K562 (cell line): Measurements from ENCODE around the gene HYAL3. TPM values are rescaled to one million over a fixed set of nuclear protein-coding genes. Genes with fewer than 3 reads are reported as not detected.

ENCODE experiments used
- ATAC-seq: fragments of 200-7000 bp; cut with Tn5 transposase; 3 replicates; pipeline ENCODE4 v1.9.1; 2020; ENCODE audit warnings: moderate library complexity
- BruUV-seq: library from RNA; stranded (reverse); fragments of 400-500 nt; replicated peaks from 2 replicates; lab custom pipeline; 2021; lab: Mats Ljungman, UMichigan
- CTCF ChIA-PET: fragments of 300-600 bp; formaldehyde crosslinking; extraction: SDS; loops from one replicate; lab custom pipeline; 2021; ENCODE audit warnings: low intra/inter-chr PET ratio; lab: Yijun Ruan, JAX
- POLR2A ChIA-PET: fragments of 300-600, 350-650 bp; sonication (Branson Sonifier 250); formaldehyde crosslinking; extraction: SDS; loops from one replicate; lab custom pipeline; 2021; ENCODE audit warnings: antibody characterized with exemption, inconsistent platforms; lab: Yijun Ruan, JAX
- DNase-seq, 4 experiments: peaks; one replicate each; pipeline versions ENCODE4 v3.0.0 to v3.0.0-alpha.2; 2011 to 2018; ENCODE audit warnings: low spot score in 3 of 4, mixed read lengths in 3 of 4; ENCODE audit errors: extremely low read depth in 1 of 4
- FAIRE-seq: peaks from 2 replicates; lab custom pipeline; 2011; peaks lifted over from hg19 to GRCh38; lab: Jason Lieb, UNC
- H2AFZ ChIP-seq: 2 replicates; pipeline ENCODE4 v1.6.0; 2011; ENCODE audit warnings: low read depth, low read length, control low read depth, inconsistent platforms
- H3K27ac ChIP-seq: fragments of 200-600 bp; 3 replicates; pipeline ENCODE4 v1.8.0; 2011; ENCODE audit warnings: low read depth, mild to moderate bottlenecking, control low read depth, inconsistent platforms, low read length, moderate library complexity, mixed read lengths; ENCODE audit errors: extremely low read depth
- H3K27me3 ChIP-seq, 2 experiments: fragments of 300-600 bp in 1 of 2; 2 replicates in 1 of 2; 3 replicates in 1 of 2; pipeline versions ENCODE4 v1.6.0 to v1.8.0; 2011; ENCODE audit warnings: inconsistent platforms in 2 of 2, low read length in 2 of 2, mild to moderate bottlenecking in 1 of 2, mixed read lengths in 1 of 2, moderate library complexity in 1 of 2; ENCODE audit not compliant: control insufficient read depth in 2 of 2, insufficient read depth in 2 of 2
- H3K36me3 ChIP-seq: fragments of 300-600 bp; 3 replicates; pipeline ENCODE4 v1.8.0; 2011; ENCODE audit warnings: mild to moderate bottlenecking, low read length, inconsistent platforms; ENCODE audit not compliant: control insufficient read depth, insufficient read depth
- H3K4me1 ChIP-seq, 2 experiments: fragments of 200-600 bp in 1 of 2; replicated peaks in 1 of 2; 2 replicates in 1 of 2; 3 replicates in 1 of 2; pipeline versions ENCODE4 v1.5.1 to v1.8.0; 2011; ENCODE audit warnings: inconsistent platforms in 2 of 2, low read length in 2 of 2, mild to moderate bottlenecking in 1 of 2, mixed read lengths in 1 of 2, moderate library complexity in 1 of 2; ENCODE audit not compliant: control insufficient read depth in 2 of 2, insufficient read depth in 2 of 2
- H3K4me2 ChIP-seq: 2 replicates; pipeline ENCODE4 v1.6.1; 2011; ENCODE audit warnings: low read length, control low read depth, inconsistent platforms, mixed read lengths; ENCODE audit not compliant: insufficient read depth
- H3K4me3 ChIP-seq: fragments of 200-600 bp; sonication (generic), shearing (Covaris generic); 2 replicates; pipeline ENCODE4 v1.5.1; 2016; ENCODE audit warnings: control low read depth, inconsistent platforms
- H3K79me2 ChIP-seq: fragments of 200-600 bp; 3 replicates; pipeline ENCODE4 v1.8.0; 2011; ENCODE audit warnings: low read length, inconsistent platforms; ENCODE audit not compliant: control insufficient read depth, insufficient read depth
- H3K9ac ChIP-seq, 2 experiments: 2 replicates each; pipeline versions ENCODE4 v1.6.0 to v1.6.1; 2011; ENCODE audit warnings: low read depth in 2 of 2, low read length in 2 of 2, control low read depth in 1 of 2, inconsistent platforms in 1 of 2, mild to moderate bottlenecking in 1 of 2, mixed read lengths in 1 of 2; ENCODE audit not compliant: insufficient read depth in 1 of 2
- H3K9me1 ChIP-seq: one replicate; pipeline ENCODE4 v1.6.0; 2011; ENCODE audit warnings: inconsistent platforms, mild to moderate bottlenecking, low read length, moderate library complexity; ENCODE audit not compliant: control insufficient read depth, insufficient read depth
- H3K9me3 ChIP-seq: replicated peaks from 2 replicates; pipeline ENCODE4 v1.5.1; 2011; ENCODE audit warnings: low read depth, low read length, inconsistent platforms; ENCODE audit not compliant: control insufficient read depth, insufficient read depth
- H4K20me1 ChIP-seq: replicated peaks from 2 replicates; pipeline ENCODE4 v1.6.1; 2011; ENCODE audit warnings: low read length, inconsistent platforms, mixed read lengths; ENCODE audit not compliant: control insufficient read depth, insufficient read depth
- BHLHE40 ChIP-seq: IDR thresholded peaks from 2 replicates; pipeline ENCODE4 v1.6.1; 2011; ENCODE audit warnings: low read length, improper control_type of control experiment
- GABPA ChIP-seq: fragments of 200-800 bp; sonication (Bioruptor generic); conservative IDR thresholded peaks from 2 replicates; pipeline ENCODE4 v1.6.1; 2016; ENCODE audit warnings: low read depth, missing genetic modification characterization, missing compliant biosample characterization
- GATAD2B ChIP-seq: fragments of 450-650 bp; IDR thresholded peaks from 2 replicates; pipeline ENCODE4 v1.6.1; 2017; ENCODE audit warnings: mild to moderate bottlenecking, borderline replicate concordance
- KLF13 ChIP-seq: fragments of 450-650 bp; IDR thresholded peaks from 2 replicates; pipeline ENCODE4 v1.6.1; 2016; ENCODE audit warnings: missing genetic modification characterization, low read depth, mild to moderate bottlenecking, missing compliant biosample characterization, moderate library complexity, borderline replicate concordance
- MEIS2 ChIP-seq: fragments of 450-650 bp; IDR thresholded peaks from 2 replicates; pipeline ENCODE4 v1.6.1; 2014; ENCODE audit warnings: mild to moderate bottlenecking; ENCODE audit not compliant: partially characterized antibody
- SMAD1 ChIP-seq: fragments of 150-350 bp; IDR thresholded peaks from 2 replicates; pipeline ENCODE4 v1.6.1; 2014; ENCODE audit warnings: low read length, low read depth; ENCODE audit not compliant: partially characterized antibody
- STAT5B ChIP-seq: fragments of 250-450 bp; sonication (Bioruptor Pico); IDR thresholded peaks from 2 replicates; pipeline ENCODE4 v1.8.0; 2021; ENCODE audit warnings: mild to moderate bottlenecking, inconsistent platforms
- TRIM28 ChIP-seq: fragments of 450-650 bp; IDR thresholded peaks from 2 replicates; pipeline ENCODE4 v1.6.1; 2017
- ZBTB1 ChIP-seq: sonication (generic); formaldehyde crosslinking; IDR thresholded peaks from 2 replicates; pipeline ENCODE4 v1.8.1; 2023; ENCODE audit warnings: missing genetic modification reagents, low read depth, mild to moderate bottlenecking, borderline replicate concordance
- WGBS: fragments of 100-300 bp; shearing (Covaris generic); methylation state at CpG from one replicate; pipeline ENCODE4 v1.1.6; 2016; ENCODE audit warnings: low coverage, mixed read lengths; ENCODE audit not compliant: insufficient coverage; ENCODE audit errors: missing lambda C conversion rate; 5-methylcytosine and 5-hydroxymethylcytosine counted together
- in situ Hi-C: fragments of 300-500 bp; cut with MboI; formaldehyde crosslinking; loops from 4 replicates; pipeline ENCODE4 v1.15.0; 2018; ENCODE audit warnings: inconsistent platforms, mixed read lengths
- intact Hi-C: fragments of 100-400 bp; cut with micrococcal nuclease; formaldehyde crosslinking; loops from 2 replicates; pipeline ENCODE4 v1.14.2; 2022
- polyA plus RNA-seq, 8 experiments: library from polyadenylated mRNA; depleted of rRNA in 4 of 8; stranded (reverse) in 5 of 8; unstranded in 3 of 8; fragments of >200 nt; fragmentation: Nextera tagmentation in 2 of 8; fragmentation: Illumina TruSeq in 1 of 8; extraction: Ambion mirVana in 2 of 8; extraction: Trizol in 1 of 8; gene quantifications; 2 replicates each; pipeline versions ENCODE4 v1.2.1 to v1.2.3, GENCODE V29; 2011 to 2014; ENCODE audit warnings: inconsistent platforms in 1 of 8, missing spikeins in 1 of 8
- total RNA-seq, 7 experiments: library from RNA; depleted of rRNA in 6 of 7; stranded (reverse); fragments of >200 nt in 6 of 7; fragmentation: Illumina TruSeq in 2 of 7; extraction: Trizol in 2 of 7; gene quantifications; 2 replicates each; pipeline versions ENCODE4 v1.2.1 to v1.2.3, GENCODE V29; 2011 to 2021; ENCODE audit warnings: low replicate concordance in 1 of 7
- TF ChIP-seq, protein P1 (sequence below), 2 experiments: IDR thresholded peaks; 2 replicates each; pipeline ENCODE4 v1.6.1; 2011; ENCODE audit warnings: borderline replicate concordance in 1 of 2, control low read depth in 1 of 2, low read depth in 1 of 2, low read length in 1 of 2, mild to moderate bottlenecking in 1 of 2, mixed read lengths in 1 of 2, moderate library complexity in 1 of 2; ENCODE audit not compliant: insufficient read depth in 1 of 2, insufficient read length in 1 of 2, poor library complexity in 1 of 2, severe bottlenecking in 1 of 2; ENCODE audit errors: extremely low read depth in 1 of 2
- TF ChIP-seq, protein P2 (sequence below), 2 experiments: fragments of 450-650 bp; IDR thresholded peaks; 2 replicates each; pipeline ENCODE4 v1.6.1; 2016
- TF ChIP-seq, protein P3 (sequence below): fragments of 250-450 bp; sonication (Bioruptor Pico); IDR thresholded peaks from 2 replicates; pipeline ENCODE4 v1.5.1; 2021; ENCODE audit warnings: mild to moderate bottlenecking
- TF ChIP-seq, protein P4 (sequence below): fragments of 450-650 bp; conservative IDR thresholded peaks from 2 replicates; pipeline ENCODE4 v1.6.1; 2016; ENCODE audit warnings: missing genetic modification characterization, low read depth, mild to moderate bottlenecking, control low read depth, missing compliant biosample characterization
- TF ChIP-seq, protein P5 (sequence below): fragments of 250-450 bp; sonication (Bioruptor Pico); IDR thresholded peaks from 2 replicates; pipeline ENCODE4 v1.8.0; 2022; ENCODE audit warnings: moderate library complexity, mild to moderate bottlenecking, inconsistent platforms

Gene HYAL3
- total and polyA plus RNA-seq, 9 of the 15 experiments (the other 6 are each of a cell fraction or from before 2014, with no cell fraction given) = 0.38 to 9.1 (median 6.8) TPM

DNA sequence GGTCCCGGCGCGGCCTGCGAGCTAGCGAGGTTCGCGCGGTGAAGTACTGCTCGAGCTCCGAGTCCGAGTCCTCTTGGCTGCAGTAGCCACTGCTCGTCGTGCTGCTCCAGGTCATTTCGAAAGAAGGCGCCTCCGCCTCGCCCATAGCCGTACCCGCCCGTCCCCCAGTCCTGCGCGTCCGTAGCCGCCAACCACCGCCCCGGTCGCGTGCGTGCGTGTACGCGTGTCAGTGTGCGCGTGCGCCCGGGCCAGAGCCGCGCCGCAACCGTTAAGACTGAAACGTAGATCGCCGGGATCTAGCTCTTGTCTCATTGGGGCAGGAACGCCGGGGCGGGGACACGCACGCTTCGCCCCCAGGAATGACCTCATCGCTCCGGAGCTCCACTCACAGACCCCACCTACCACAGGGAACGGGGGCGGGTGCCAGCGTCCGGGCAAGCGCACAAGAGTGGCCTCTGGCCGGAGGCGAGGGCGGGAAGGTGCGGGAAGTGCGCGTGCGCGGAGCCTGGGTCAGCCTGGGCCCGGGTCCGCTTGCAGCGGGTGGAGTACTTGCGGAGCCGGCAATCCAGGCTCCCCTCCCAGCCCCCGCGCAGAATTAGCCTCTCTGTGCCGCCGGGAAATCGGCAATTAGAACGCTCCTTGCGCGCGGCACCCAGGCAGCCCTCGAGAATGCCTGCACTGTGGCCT is 38.1 kb upstream of the HYAL3 start:
- 1% methylated on average over 29 of the region's 79 CpGs for WGBS
- peak overlapping the region; percentile 95 for H3K4me2 ChIP-seq
- peak overlapping the region; percentile 72 for H2AFZ ChIP-seq
- POLR2A ChIA-PET = interaction anchor here (0.6 to 2.5 kb wide), 23 partner anchors 9 to 937 kb away, joined by 3 to 31 read pairs (median 3); partner anchors contain the start of genes CYB561D2, HYAL1, NPRL2 and TUSC2
- H3K36me3 ChIP-seq = peaks cover 39% of the 10 kb centered on the region; the same call in 2 of the 3 replicates
- DNase-seq = peak; percentile 92 to 98 (median 95)
- H3K9me3 ChIP-seq = no peaks in the 10 kb centered on the region
- intact Hi-C loops = no loop called here
- peaks cover 4% of the 10 kb centered on the region for H3K9me1 ChIP-seq
- peak overlapping the region; percentile 96 for H3K4me3 ChIP-seq
- FAIRE-seq = peak; percentile 92
- in situ Hi-C loops = no loop called here
- H3K9ac ChIP-seq = peak overlapping the region; percentile 98 to 99
- H3K27ac ChIP-seq = peak overlapping the region; percentile 99
- H3K79me2 ChIP-seq = peaks cover 78% of the 10 kb centered on the region
- CTCF ChIA-PET = no interaction called here
- no peaks in the 10 kb centered on the region for H3K27me3 ChIP-seq
- peak; percentile 86 for ATAC-seq
- peaks cover 27 to 47% of the 10 kb centered on the region in 2 experiments; a peak in 4 of 5 replicates for H3K4me1 ChIP-seq
- no TSS peak for BruUV-seq
- H4K20me1 ChIP-seq = peaks cover 14% of the 10 kb centered on the region
- TF ChIP-seq, protein P1, sequence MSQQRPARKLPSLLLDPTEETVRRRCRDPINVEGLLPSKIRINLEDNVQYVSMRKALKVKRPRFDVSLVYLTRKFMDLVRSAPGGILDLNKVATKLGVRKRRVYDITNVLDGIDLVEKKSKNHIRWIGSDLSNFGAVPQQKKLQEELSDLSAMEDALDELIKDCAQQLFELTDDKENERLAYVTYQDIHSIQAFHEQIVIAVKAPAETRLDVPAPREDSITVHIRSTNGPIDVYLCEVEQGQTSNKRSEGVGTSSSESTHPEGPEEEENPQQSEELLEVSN (IDR thresholded peaks at IDR 0.05; ENCODE audit: borderline replicate concordance in 1 of 2, extremely low read depth in 1 of 2, insufficient read depth in 1 of 2, insufficient read length in 1 of 2, low read depth in 1 of 2, low read length in 1 of 2, poor library complexity in 1 of 2, severe bottlenecking in 1 of 2) = peak; percentile 74 to 89
- TF ChIP-seq MEIS2 = peak; percentile 58
- no peak for TF ChIP-seq GATAD2B
- TF ChIP-seq KLF13 = no peak
- TF ChIP-seq, protein P2, sequence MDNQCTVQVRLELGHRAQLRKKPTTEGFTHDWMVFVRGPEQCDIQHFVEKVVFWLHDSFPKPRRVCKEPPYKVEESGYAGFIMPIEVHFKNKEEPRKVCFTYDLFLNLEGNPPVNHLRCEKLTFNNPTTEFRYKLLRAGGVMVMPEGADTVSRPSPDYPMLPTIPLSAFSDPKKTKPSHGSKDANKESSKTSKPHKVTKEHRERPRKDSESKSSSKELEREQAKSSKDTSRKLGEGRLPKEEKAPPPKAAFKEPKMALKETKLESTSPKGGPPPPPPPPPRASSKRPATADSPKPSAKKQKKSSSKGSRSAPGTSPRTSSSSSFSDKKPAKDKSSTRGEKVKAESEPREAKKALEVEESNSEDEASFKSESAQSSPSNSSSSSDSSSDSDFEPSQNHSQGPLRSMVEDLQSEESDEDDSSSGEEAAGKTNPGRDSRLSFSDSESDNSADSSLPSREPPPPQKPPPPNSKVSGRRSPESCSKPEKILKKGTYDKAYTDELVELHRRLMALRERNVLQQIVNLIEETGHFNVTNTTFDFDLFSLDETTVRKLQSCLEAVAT (IDR thresholded peaks at IDR 0.05) = peak in 1 of 2 experiments; percentile 45; a peak in 1 of 4 replicates
- TF ChIP-seq, protein P3, sequence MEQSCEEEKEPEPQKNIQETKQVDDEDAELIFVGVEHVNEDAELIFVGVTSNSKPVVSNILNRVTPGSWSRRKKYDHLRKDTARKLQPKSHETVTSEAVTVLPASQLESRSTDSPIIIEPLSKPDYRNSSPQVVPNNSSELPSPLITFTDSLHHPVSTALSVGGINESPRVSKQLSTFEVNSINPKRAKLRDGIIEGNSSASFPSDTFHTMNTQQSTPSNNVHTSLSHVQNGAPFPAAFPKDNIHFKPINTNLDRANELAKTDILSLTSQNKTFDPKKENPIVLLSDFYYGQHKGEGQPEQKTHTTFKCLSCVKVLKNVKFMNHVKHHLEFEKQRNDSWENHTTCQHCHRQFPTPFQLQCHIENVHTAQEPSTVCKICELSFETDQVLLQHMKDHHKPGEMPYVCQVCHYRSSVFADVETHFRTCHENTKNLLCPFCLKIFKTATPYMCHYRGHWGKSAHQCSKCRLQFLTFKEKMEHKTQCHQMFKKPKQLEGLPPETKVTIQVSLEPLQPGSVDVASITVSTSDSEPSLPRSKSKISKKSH (CRISPR knock-in tag) = no peak
- no peak for TF ChIP-seq GABPA (tag)
- no peak for TF ChIP-seq STAT5B (CRISPR knock-in tag)
- TF ChIP-seq SMAD1 = no peak
- TF ChIP-seq, protein P4, sequence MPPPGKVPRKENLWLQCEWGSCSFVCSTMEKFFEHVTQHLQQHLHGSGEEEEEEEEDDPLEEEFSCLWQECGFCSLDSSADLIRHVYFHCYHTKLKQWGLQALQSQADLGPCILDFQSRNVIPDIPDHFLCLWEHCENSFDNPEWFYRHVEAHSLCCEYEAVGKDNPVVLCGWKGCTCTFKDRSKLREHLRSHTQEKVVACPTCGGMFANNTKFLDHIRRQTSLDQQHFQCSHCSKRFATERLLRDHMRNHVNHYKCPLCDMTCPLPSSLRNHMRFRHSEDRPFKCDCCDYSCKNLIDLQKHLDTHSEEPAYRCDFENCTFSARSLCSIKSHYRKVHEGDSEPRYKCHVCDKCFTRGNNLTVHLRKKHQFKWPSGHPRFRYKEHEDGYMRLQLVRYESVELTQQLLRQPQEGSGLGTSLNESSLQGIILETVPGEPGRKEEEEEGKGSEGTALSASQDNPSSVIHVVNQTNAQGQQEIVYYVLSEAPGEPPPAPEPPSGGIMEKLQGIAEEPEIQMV (tag) = 0 out of 2 replicates have a peak, but pooled peaks have one; percentile 37
- no peak for TF ChIP-seq TRIM28
- TF ChIP-seq ZBTB1 = 0 out of 2 replicates have a peak, but pooled peaks have one; percentile 2
- TF ChIP-seq, protein P5, sequence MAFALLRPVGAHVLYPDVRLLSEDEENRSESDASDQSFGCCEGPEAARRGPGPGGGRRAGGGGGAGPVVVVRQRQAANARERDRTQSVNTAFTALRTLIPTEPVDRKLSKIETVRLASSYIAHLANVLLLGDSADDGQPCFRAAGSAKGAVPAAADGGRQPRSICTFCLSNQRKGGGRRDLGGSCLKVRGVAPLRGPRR (CRISPR knock-in tag) = no peak
- TF ChIP-seq BHLHE40 = peak; percentile 98
